ENCODE results near the gene ITPRIP. TPM values are rescaled to one million over a fixed set of nuclear protein-coding genes. Genes with fewer than 3 reads are reported as not detected.

ITPRIP gene
- total RNA-seq, 1 donor from 2014 or later, result 4.2 TPM

Small RNAs within 50 kb of the gene (small RNA-seq; reads per million reads assigned to genes)
- gene MIR4482, result not detected

Other genes starting within 250 kb of the ITPRIP start
- 2.1 TPM for gene SFR1, start 216.3 kb downstream of the ITPRIP start, total RNA-seq
- 2.1 TPM for gene CFAP43, start 106.1 kb downstream of the ITPRIP start, total RNA-seq
- 53.2 TPM for gene GSTO1, start 83.6 kb downstream of the ITPRIP start, total RNA-seq
- not detected for gene GSTO2, start 69.3 kb downstream of the ITPRIP start, total RNA-seq
- under 0.01 TPM for gene CFAP58, start 15.4 kb upstream of the ITPRIP start, total RNA-seq